ENCODE data around the gene RNF34. TPM values are rescaled to one million over a fixed set of nuclear protein-coding genes. Genes with fewer than 3 reads are reported as not detected.

Gene RNF34
- polyA plus RNA-seq, 1 of the 3 experiments (the other 2 are of a cell fraction), result 29.4 TPM

DNA sequence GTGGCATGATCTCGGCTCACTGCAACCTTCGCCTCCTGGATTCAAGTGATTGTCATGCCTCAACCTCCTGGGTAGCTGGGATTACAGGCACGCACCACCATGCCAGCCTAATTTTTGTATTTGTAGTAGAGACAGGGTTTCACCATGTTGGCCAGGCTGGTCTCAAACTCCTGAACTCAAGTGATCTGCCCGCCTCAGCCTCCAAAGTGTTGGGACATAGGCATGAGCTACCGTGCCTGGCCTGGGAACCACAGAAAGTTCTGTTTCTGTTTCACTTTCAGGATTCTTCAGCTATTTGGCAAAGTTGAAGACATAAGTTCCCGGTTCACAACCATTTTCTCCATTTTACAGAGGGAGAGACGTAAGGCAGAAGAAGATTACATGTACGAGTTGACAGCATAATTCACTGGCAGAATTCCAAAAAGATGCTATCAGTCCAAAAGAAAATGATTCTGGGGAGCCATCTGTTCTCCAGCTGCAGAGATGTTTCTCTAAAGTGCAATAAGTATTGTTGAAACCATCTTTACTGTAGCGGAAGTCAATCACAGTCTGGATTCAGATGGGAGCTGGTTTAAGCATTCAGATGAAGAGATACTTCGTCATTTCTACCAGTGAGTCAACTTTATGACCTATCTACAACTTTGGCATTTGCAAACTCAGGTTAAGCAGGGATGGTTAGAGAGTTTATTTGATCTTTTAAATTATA, 8.1 kb upstream of the RNF34 start:
- 32% methylated on average over 10 of the region's 10 CpGs for WGBS (ENCODE audit: low lambda C conversion rate)
- no peaks in the 10 kb centered on the region for H3K27me3 ChIP-seq (ENCODE audit: insufficient read depth)
- H3K36me3 ChIP-seq (replicated peaks in 1 of 2; ENCODE audit: control insufficient read depth in 1 of 2, insufficient read depth in 2 of 2, low read length in 1 of 2), result no peaks in the 10 kb centered on the region
- peak overlapping the region; percentile 8 to 22; a peak in 2 of 4 replicates for H3K4me3 ChIP-seq (ENCODE audit: low read depth in 2 of 2, low read length in 1 of 2)
- H4K20me1 ChIP-seq (ENCODE audit: insufficient read depth), result no peaks in the 10 kb centered on the region
- 0 out of 2 replicates have a peak overlapping the region, but pooled peaks have one; percentile 8 for H3K9ac ChIP-seq
- ChIA-PET CTCF (interaction anchor here (1.1 to 1.2 kb wide), 2 partner anchors 51 to 56 kb away, joined by 5 to 7 read pairs; no protein-coding TSS in a partner anchor), POLR2A (interaction anchor here (0.6 to 2.1 kb wide), 3 partner anchors 9 to 687 kb away, joined by 3 to 8 read pairs (median 3); partner anchors contain the start of genes MLXIP and RNF34)
- H3K9me2 ChIP-seq, result no peaks in the 10 kb centered on the region
- H3K79me2 ChIP-seq (ENCODE audit: insufficient read depth), result no peaks in the 10 kb centered on the region
- peaks cover 0 to 5% of the 10 kb centered on the region in 2 experiments; a peak in 2 of 4 replicates for H3K4me1 ChIP-seq (ENCODE audit: control insufficient read depth in 1 of 2, insufficient read depth in 2 of 2, low read depth in 1 of 2, low read length in 1 of 2)
- H3K9me3 ChIP-seq, result no peaks in the 10 kb centered on the region
- H3F3A ChIP-seq (replicated peaks; ENCODE audit: insufficient read depth), result peaks cover 6% of the 10 kb centered on the region
- peak overlapping the region; percentile 71 to 73 for H3K27ac ChIP-seq (ENCODE audit: low read depth in 2 of 2, low read length in 1 of 2)
- H3K4me2 ChIP-seq, result peak overlapping the region; percentile 33
- peak overlapping the region; percentile 60; the same call in 1 of the 2 replicates for H2AFZ ChIP-seq (ENCODE audit: low read depth)
- peak; percentile 81 for DNase-seq
- TF ChIP-seq, protein P1, sequence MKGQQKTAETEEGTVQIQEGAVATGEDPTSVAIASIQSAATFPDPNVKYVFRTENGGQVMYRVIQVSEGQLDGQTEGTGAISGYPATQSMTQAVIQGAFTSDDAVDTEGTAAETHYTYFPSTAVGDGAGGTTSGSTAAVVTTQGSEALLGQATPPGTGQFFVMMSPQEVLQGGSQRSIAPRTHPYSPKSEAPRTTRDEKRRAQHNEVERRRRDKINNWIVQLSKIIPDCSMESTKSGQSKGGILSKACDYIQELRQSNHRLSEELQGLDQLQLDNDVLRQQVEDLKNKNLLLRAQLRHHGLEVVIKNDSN (IDR thresholded peaks at IDR 0.05; ENCODE audit: borderline replicate concordance, low read depth), result no peak
- TF ChIP-seq SMC3 (IDR thresholded peaks at IDR 0.05; ENCODE audit: low read depth, low read length) (no peak), YY1 (IDR thresholded peaks at IDR 0.05; ENCODE audit: low read depth) (peak; percentile 35; the same call in 1 of the 2 replicates), GABPA (IDR thresholded peaks at IDR 0.05; ENCODE audit: low read depth) (no peak), RFX5 (IDR thresholded peaks at IDR 0.05; ENCODE audit: low read length) (no peak), MXI1 (IDR thresholded peaks at IDR 0.05; ENCODE audit: low read depth, low read length) (no peak), CHD2 (IDR thresholded peaks at IDR 0.05; ENCODE audit: low read length, partially characterized antibody) (peak; percentile 86), MEF2A (IDR thresholded peaks at IDR 0.05; ENCODE audit: borderline replicate concordance, low read depth) (no peak), REST (IDR thresholded peaks at IDR 0.05; ENCODE audit: low read depth, low read length) (no peak), RAD21 (IDR thresholded peaks at IDR 0.05; ENCODE audit: low read length) (no peak), FOSL2 (IDR thresholded peaks at IDR 0.05; ENCODE audit: borderline replicate concordance, low read depth) (peak; percentile 22; the same call in 1 of the 2 replicates), RCOR1 (IDR thresholded peaks at IDR 0.05; ENCODE audit: low read length) (peak; percentile 95), NFIC (IDR thresholded peaks at IDR 0.05; ENCODE audit: borderline replicate concordance) (peak; percentile 98), FOXM1 (IDR thresholded peaks at IDR 0.05; ENCODE audit: low read depth) (no peak), USF2 (IDR thresholded peaks at IDR 0.05; ENCODE audit: borderline replicate concordance, low read depth, low read length) (no peak), POLR2AphosphoS5 (IDR thresholded peaks at IDR 0.05; ENCODE audit: low read depth, low read length) (peak; percentile 88), EZH2phosphoT487 (IDR thresholded peaks at IDR 0.05; ENCODE audit: borderline replicate concordance, low read depth) (no peak), JUND (IDR thresholded peaks at IDR 0.05) (peak; percentile 64), TEAD4 (IDR thresholded peaks at IDR 0.05; ENCODE audit: borderline replicate concordance, insufficient read depth) (peak; percentile 71)
- TF ChIP-seq, protein P2, sequence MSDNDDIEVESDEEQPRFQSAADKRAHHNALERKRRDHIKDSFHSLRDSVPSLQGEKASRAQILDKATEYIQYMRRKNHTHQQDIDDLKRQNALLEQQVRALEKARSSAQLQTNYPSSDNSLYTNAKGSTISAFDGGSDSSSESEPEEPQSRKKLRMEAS (IDR thresholded peaks at IDR 0.05; ENCODE audit: low read depth), result 0 out of 2 replicates have a peak, but pooled peaks have one; percentile 28
- TF ChIP-seq, protein P3, sequence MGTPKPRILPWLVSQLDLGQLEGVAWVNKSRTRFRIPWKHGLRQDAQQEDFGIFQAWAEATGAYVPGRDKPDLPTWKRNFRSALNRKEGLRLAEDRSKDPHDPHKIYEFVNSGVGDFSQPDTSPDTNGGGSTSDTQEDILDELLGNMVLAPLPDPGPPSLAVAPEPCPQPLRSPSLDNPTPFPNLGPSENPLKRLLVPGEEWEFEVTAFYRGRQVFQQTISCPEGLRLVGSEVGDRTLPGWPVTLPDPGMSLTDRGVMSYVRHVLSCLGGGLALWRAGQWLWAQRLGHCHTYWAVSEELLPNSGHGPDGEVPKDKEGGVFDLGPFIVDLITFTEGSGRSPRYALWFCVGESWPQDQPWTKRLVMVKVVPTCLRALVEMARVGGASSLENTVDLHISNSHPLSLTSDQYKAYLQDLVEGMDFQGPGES (IDR thresholded peaks at IDR 0.05; ENCODE audit: low read depth, low read length), result no peak
- TF ChIP-seq, protein P4, sequence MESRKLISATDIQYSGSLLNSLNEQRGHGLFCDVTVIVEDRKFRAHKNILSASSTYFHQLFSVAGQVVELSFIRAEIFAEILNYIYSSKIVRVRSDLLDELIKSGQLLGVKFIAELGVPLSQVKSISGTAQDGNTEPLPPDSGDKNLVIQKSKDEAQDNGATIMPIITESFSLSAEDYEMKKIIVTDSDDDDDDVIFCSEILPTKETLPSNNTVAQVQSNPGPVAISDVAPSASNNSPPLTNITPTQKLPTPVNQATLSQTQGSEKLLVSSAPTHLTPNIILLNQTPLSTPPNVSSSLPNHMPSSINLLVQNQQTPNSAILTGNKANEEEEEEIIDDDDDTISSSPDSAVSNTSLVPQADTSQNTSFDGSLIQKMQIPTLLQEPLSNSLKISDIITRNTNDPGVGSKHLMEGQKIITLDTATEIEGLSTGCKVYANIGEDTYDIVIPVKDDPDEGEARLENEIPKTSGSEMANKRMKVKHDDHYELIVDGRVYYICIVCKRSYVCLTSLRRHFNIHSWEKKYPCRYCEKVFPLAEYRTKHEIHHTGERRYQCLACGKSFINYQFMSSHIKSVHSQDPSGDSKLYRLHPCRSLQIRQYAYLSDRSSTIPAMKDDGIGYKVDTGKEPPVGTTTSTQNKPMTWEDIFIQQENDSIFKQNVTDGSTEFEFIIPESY (IDR thresholded peaks at IDR 0.05; ENCODE audit: borderline replicate concordance, low read depth), result no peak
